Posterior cingulate gyrus (tissue), 11 donors: ENCODE data around the gene AGMAT.
A peak's percentile ranks its signal among the peaks of the same experiment; 100 is the strongest.

ENCODE experiments used
- DNase-seq, 10 donors: peaks; one replicate each; pipeline versions ENCODE4 v3.0.0 to v3.0.0-alpha.2; 2020 to 2021; ENCODE audit warnings: mixed read lengths in 3 of 10
- intact Hi-C: fragments of 100-400 bp; cut with DNase I; formaldehyde crosslinking; loops from one replicate; pipeline ENCODE4 v1.15.1; 2023

AGMAT gene

GRCh38 chr1:15571266-15571665 lies 13.6 kb downstream of the AGMAT start:
- no peak for DNase-seq

GRCh38 chr1:15570861-15571260 lies 14.0 kb downstream of the AGMAT start:
- intact Hi-C loops, result no loop called here
- DNase-seq, result no peak

More at GRCh38 chr1:15571266-15571665, 13.6 kb downstream of the AGMAT start:
- intact Hi-C loops, result no loop called here

GRCh38 chr1:15568387-15569073 lies 16.3 kb downstream of the AGMAT start:
- intact Hi-C loops, result no loop called here
- DNase-seq, result peak in 1 of 10 donors; percentile 38

GRCh38 chr1:15559189-15559810 lies 25.6 kb downstream of the AGMAT start:
- intact Hi-C loops, result no loop called here
- DNase-seq, result peak in 1 of 10 donors; percentile 7

GRCh38 chr1:15558516-15558915 lies 26.3 kb downstream of the AGMAT start:
- intact Hi-C loops, result no loop called here
- DNase-seq, result no peak

GRCh38 chr1:15557594-15557993 lies 27.3 kb downstream of the AGMAT start:
- intact Hi-C loops, result no loop called here
- peak in 1 of 10 donors; percentile 9 for DNase-seq

- no peak for DNase-seq
- intact Hi-C loops, result no loop called here
These were observed 27.8 kb downstream of the AGMAT start for GRCh38 chr1:15557008-15557407.

- intact Hi-C loops, result no loop called here
- peak in 1 of 10 donors; percentile 12 for DNase-seq
These were observed 34.3 kb downstream of the AGMAT start for GRCh38 chr1:15550573-15550972.

GRCh38 chr1:15546641-15547040 lies 38.2 kb downstream of the AGMAT start:
- DNase-seq, result no peak
- intact Hi-C loops, result no loop called here

- intact Hi-C loops, result no loop called here
- no peak for DNase-seq
These were observed 41.0 kb downstream of the AGMAT start for GRCh38 chr1:15543589-15544568.

GRCh38 chr1:15543251-15543588 lies 41.6 kb downstream of the AGMAT start:
- peak in 1 of 10 donors; percentile 12 for DNase-seq
- intact Hi-C loops, result no loop called here

GRCh38 chr1:15542388-15543250 lies 42.2 kb downstream of the AGMAT start:
- DNase-seq, result no peak
- intact Hi-C loops, result no loop called here

GRCh38 chr1:15541231-15541792 lies 43.5 kb downstream of the AGMAT start:
- DNase-seq, result no peak
- intact Hi-C loops, result no loop called here

GRCh38 chr1:15540186-15540585 lies 44.7 kb downstream of the AGMAT start:
- intact Hi-C loops, result no loop called here
- DNase-seq, result no peak

- no peak for DNase-seq
- intact Hi-C loops, result no loop called here
These were observed 46.1 kb downstream of the AGMAT start for GRCh38 chr1:15538771-15539170.

- no peak for DNase-seq
- intact Hi-C loops, result no loop called here
These were observed 53.2 kb downstream of the AGMAT start for GRCh38 chr1:15531682-15532081.

- no peak for DNase-seq
- intact Hi-C loops, result no loop called here
These were observed 53.8 kb downstream of the AGMAT start for GRCh38 chr1:15531003-15531402.

GRCh38 chr1:15526490-15527339 lies 58.1 kb downstream of the AGMAT start, which contains the start of gene DNAJC16:
Gene DNAJC16 (plus strand): TSS chr1:15526848. CDS start chr1:15529106, 2,258 bp downstream.
- peak; percentile 97 to 100 (median 99) for DNase-seq
- intact Hi-C loops, result loop anchor here (2.0 to 5.0 kb wide), 2 partner anchors 76 to 90 kb away; partner anchors contain the start of gene DDI2
